NCI-H460 (cell line): ENCODE measurements around the gene SLC20A1. TPM values are rescaled to one million over a fixed set of nuclear protein-coding genes. Genes with fewer than 3 reads are reported as not detected.

Source experiments
- DNase-seq: peaks from one replicate; pipeline ENCODE4 v3.0.0-alpha.2; 2016; ENCODE audit warnings: low read depth; ENCODE audit errors: extremely low read depth
- total RNA-seq: library from RNA; depleted of rRNA; stranded (reverse); fragments of >200 nt; shearing (Covaris generic); gene quantifications from 2 replicates; pipeline ENCODE4 v1.2.3, GENCODE V29; 2014

Gene SLC20A1
- total RNA-seq, 1 experiment from 2014 or later, result 165 TPM

DNA sequence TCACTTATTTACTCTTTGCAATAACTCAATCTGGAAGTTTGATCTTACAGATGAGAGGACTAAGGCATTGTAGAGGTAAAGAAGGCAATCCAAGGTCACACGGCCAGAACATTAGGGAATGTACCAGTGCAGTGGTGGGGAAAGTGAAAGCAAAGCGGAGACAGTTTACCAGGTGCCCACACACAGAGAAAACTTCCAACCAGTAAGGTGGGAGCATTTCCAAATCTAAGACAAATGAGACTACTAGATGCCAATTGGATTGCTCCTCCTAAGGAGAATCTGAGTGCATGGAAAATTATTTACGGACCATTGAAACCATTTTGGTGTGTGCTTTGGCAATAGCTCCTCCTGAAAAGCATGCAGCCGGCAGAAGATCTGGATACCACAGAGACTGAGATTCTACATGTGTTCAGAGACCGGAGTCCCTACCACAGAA lies 34.9 kb downstream of the SLC20A1 start:
- DNase-seq, result no peak

DNA sequence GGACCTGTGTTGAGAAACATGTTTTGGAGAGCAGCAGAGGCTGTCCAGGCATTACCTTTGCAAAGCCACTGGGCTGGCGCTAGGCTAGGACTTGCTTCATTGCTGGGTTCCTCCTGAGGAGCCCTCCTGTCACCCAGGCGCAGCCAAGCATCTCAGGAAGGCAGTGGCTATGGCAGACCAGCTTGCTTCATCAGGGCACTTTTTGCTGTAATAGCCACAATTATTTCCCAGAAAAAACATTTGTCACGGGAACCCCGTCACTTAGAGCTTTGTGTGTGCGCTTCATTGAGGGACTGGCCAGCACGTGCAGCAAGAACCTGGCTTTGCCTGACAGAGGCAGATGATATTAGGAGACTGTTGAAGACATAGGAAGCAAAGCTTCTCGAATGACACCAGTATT lies 36.4 kb downstream of the SLC20A1 start:
- DNase-seq, result no peak

DNA sequence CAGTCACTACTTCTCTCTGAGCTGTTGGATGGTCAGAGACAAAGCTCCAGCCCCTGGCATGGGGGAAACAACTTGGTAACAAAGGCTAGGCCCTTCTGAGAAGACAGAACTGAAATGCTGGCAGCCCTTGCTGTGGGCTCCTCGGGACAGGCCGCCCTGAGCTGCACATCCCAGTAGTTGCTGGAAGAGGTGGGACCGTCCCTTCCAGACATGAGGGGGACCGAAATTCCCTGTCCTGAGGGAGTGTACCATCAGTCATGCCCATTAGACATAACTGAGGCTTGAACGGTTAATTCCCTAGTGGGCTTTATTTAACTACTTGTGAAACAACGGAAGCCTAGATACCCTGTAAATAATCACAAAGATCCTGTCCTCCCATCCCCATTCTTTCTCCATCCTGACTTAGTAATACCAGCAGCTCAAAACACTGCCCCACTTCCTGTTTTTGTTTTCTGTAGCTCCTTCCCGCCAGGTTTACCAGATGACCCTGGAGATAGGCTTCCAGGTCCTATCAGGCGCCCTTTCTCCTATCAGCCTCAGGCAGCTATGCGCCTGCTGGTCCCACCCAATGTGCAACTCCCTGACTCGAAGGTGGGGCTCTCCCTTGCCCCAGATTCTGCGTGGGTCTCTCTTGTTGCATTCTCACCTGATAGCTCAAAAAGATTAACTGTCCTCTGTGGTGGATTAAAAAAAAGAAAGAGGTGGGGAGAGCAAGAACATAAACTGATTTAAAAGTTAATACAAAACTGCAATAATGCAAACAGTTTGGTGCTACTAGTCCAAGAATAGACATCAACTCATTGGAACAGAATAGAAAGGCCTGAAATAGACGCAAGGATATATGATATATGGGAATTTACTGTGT lies 38.0 kb downstream of the SLC20A1 start:
- no peak for DNase-seq

DNA sequence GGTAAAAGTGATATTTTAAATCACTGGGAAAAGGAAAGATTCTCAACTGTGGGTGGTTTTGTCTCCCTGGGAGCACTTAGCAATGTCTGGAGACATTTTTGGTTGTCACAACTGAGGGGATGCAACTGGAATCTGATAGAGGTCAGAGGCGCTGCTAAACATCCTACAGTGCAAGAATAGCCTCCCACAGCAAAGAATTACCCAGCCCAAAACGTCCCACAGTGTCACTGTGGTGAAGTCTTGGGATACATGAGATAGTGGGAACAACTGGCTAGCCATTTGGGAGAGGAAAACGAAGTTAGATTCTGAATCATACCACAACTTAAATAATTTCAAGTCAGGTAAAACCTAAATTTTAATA lies 38.7 kb downstream of the SLC20A1 start:
- DNase-seq, result no peak

DNA sequence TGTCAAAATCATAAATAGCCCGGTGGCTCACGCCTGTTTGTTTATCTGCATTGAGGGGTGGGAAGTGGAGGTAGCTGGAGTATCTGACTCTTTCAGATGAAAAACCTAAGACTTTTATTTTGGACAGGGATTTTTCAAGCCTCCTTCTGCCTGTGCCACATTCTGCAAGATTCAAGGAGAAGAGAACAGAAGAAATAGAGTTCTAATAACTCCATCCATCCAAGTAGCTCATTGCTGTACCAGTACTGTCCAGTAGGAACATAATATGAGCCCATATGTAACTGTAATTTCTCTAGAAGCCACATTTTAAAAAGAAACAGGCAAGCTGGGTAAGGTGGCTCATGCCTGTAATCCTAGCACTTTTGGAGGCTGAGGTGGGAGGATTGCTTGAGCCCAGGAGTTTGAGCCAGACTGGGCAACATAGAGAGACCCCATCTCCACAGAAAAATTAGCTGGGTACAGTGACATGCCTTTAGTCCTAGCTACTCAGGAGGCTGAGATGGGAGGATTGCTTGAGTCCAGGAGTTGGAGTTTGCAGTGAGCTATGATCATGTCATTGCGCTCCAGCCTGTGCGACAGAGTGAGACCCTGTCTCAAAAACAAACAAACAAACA lies 39.6 kb downstream of the SLC20A1 start:
- DNase-seq, result no peak

GRCh38 chr2:112686348-112687217 lies 40.8 kb downstream of the SLC20A1 start:
- DNase-seq, result no peak

GRCh38 chr2:112687522-112687921 lies 41.8 kb downstream of the SLC20A1 start:
- no peak for DNase-seq

DNA sequence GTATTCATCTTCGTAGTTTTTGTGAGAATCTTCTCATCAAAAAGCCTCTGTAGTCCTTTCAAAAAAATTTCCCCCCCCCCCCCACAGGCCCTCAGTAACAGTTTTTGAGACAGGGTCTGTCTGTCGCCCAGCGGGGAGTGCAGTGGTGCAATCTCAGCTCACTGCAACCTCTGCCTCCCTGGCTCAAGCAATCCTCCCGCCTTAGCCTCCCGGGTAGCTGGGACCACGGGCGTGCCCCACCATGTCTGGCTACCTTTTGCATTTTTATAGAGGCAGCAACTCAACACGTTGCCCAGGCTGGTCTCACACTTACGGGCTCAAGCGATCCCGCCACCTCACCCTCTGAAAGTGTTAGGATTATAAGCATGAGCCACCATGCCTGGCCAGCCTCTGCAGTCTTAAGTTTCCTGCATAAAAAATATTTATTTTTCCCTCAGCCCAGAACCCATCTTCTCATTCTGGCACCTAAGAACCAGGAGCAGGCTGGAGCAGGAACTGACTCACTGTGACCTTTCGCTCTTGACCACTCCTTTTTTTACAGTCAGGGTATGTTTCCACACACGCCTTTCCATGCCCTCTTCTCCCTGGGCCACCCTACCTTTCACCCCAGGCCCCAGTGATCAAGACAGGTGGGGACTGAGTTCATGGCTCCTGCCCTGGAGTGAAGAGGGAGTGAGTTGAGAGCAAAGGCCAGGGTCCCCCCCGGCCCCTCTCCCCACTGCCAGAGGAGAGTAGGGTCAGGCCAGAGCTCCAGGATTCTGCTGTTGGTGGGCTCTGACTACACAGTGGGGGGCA lies 42.5 kb downstream of the SLC20A1 start:
- no peak for DNase-seq

GRCh38 chr2:112690853-112691401 lies 45.2 kb downstream of the SLC20A1 start:
- peak; percentile 69 for DNase-seq

GRCh38 chr2:112691881-112692281 lies 46.1 kb downstream of the SLC20A1 start:
- no peak for DNase-seq

DNA sequence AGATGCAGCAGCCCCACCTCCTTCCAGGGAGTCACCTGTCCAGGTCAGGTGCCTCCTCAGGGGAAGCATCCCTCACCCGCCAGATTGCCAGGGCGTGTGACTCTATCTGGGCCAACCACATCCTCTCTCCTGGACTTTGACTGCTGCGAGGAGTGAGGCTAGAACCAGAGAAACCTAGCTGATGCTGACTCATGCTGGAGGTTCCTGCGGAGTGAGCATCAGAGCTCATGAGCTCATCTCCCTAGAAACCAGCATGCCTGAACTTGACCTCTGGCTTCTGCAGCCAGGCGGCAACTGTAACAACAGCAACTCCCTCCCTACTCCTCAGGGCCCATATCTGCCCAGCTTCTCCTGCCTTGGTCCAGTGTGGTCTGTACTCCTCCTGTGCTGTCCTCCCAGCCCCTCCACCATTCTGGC lies 46.8 kb downstream of the SLC20A1 start:
- DNase-seq, result peak; percentile 60

DNA sequence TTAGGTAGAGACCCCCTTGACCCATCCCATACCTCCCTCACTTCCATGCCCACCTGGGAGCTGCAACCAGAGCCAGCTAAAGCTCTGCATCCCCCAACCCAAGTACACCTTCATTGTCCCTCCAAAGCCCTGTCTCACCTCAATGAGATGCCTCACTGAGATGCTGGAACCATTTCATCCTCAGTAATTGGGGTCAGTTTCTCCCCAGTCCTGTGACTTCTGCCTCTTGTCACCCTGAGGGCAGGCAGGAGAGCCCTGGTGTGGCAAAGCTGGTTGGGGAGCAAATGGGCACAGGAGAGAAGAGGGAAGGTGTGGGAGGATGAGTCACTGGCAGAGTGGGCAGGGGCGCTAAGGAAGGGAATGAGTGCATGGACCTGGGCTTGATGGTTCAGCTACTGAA lies 47.2 kb downstream of the SLC20A1 start:
- DNase-seq, result no peak

DNA sequence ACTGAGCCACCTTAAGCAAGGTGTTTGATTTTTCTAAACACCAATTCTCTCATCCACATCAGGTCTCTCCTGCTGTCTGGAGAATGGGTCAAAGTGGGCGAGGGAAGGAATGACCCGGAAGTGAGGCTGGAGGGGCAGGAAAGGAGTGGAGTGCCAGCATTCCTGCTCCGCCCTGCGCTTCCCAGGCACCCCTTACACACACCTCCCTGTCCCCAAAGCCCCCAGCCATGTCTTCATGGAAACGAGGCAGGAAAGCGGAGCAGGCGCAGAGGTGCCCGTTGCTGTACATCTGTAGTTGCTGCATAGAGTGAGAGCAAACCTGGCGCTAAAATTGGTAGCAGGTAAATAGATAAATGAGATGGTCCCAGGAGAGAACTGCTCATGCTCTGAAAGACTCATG lies 47.9 kb downstream of the SLC20A1 start:
- DNase-seq, result no peak

- DNase-seq, result no peak
Measured at GRCh38 chr2:112694182-112694581, 48.4 kb downstream of the SLC20A1 start.

GRCh38 chr2:112698834-112699515 lies 53.2 kb downstream of the SLC20A1 start:
- DNase-seq, result no peak

DNA sequence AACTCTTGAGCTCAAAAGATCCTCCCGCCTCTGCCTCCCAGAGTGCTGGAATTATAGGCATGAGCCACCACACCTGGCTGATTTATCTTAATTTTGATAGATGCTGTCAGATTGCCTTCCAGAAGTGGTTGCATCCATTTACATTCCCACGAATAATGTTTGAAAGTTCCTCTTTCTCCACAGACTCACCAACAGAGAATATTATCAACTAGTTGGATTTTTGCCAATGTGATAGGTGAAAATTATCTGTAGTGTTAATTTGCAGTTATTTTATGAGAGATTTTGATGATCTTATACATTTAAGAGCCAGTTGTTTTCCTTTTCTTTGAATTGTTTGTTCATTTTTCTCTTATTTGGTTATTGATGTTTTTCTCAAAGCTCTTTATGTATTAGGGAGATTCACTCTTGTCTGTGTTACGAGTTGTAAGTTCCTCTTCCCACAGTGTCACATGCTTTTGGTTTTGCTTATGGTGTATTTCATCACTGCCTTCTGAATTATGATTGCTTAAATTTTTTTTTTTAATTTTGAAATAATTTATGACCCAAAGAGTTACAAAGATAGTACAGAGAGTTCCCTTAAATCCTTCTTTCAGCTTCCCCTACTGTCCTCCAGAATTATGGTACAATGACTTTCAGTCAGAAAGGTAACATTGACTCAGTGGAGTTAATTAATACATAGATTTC lies 54.4 kb downstream of the SLC20A1 start:
- DNase-seq, result no peak

DNA sequence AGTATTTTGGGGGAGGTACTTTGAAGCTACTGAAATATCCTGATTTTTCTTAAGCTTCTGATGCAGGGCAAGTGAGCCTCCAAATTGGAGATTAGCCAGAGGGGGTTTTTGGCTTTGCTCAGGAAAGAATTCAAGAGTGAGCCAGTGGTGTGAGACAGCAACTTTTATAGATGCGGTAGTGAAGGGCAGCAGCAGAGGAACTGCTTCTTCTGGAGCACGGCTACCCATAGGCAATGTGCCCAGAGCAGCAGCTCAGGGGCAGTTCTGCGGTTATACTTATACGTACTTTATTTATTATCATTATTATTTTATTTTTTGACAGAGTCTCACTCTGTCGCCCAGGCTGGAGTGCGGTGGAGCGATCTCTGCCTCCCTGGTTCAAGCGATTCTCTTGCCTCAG lies 55.3 kb downstream of the SLC20A1 start:
- no peak for DNase-seq

- no peak for DNase-seq
Measured at GRCh38 chr2:112703684-112704083, 57.9 kb downstream of the SLC20A1 start.

GRCh38 chr2:112705575-112705974 lies 59.8 kb downstream of the SLC20A1 start:
- DNase-seq, result no peak
